ENCODE data around the gene COL6A6.

Gene COL6A6

DNA sequence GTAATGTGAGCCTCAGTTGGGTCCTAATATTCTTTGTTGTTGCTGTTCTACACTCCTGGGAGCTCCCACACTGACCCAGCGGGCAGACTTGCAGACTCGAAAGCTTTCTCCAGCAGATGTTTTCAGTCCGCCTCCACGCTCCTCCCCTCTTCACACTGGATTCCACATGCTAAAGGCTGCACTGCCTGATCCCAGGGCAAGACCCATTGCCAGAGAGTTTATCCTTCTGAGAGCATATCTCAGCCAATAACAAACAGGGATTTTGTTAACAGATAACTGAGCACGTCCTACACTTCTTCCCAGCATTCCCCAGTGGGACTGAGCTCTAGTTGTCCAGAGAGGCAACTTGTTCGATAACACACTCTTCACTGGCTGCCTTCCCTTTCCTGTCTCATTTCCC lies 8.0 kb upstream of the COL6A6 start:
- no peak overlapping the region for H3K4me3 ChIP-seq (ENCODE audit: control insufficient read depth, low read depth, low read length)
- TF ChIP-seq, protein P1, sequence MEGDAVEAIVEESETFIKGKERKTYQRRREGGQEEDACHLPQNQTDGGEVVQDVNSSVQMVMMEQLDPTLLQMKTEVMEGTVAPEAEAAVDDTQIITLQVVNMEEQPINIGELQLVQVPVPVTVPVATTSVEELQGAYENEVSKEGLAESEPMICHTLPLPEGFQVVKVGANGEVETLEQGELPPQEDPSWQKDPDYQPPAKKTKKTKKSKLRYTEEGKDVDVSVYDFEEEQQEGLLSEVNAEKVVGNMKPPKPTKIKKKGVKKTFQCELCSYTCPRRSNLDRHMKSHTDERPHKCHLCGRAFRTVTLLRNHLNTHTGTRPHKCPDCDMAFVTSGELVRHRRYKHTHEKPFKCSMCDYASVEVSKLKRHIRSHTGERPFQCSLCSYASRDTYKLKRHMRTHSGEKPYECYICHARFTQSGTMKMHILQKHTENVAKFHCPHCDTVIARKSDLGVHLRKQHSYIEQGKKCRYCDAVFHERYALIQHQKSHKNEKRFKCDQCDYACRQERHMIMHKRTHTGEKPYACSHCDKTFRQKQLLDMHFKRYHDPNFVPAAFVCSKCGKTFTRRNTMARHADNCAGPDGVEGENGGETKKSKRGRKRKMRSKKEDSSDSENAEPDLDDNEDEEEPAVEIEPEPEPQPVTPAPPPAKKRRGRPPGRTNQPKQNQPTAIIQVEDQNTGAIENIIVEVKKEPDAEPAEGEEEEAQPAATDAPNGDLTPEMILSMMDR (IDR thresholded peaks at IDR 0.05; ENCODE audit: control insufficient read depth, insufficient read depth, low read depth, low read length, missing control alignments): no peak
- no peak for DNase-seq (ENCODE audit: low read depth)

DNA sequence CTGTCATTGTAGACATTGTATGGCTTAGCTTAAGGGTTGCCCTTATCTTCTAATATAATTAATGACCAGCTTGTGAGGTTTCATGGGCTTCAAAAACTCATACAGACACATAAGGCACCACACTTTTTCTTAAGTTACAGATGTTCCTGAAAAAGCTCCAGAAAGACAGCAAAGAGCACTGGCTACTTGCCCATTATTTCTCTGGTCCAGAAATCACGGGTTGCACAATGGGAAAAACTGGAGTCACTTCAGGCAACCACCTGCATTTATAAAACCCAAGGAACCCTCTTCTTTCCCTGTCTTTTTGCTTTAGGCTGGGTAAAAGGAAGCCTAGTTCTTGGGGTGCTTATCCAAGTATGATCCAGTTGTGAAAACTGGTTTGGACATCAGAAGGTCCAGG lies 2.3 kb upstream of the COL6A6 start:
- no peak for DNase-seq (ENCODE audit: low read depth)
- H3K4me3 ChIP-seq (ENCODE audit: control insufficient read depth, low read depth, low read length): no peak overlapping the region
- TF ChIP-seq, protein P1 (IDR thresholded peaks at IDR 0.05; ENCODE audit: control insufficient read depth, insufficient read depth, low read depth, low read length, missing control alignments): no peak

DNA sequence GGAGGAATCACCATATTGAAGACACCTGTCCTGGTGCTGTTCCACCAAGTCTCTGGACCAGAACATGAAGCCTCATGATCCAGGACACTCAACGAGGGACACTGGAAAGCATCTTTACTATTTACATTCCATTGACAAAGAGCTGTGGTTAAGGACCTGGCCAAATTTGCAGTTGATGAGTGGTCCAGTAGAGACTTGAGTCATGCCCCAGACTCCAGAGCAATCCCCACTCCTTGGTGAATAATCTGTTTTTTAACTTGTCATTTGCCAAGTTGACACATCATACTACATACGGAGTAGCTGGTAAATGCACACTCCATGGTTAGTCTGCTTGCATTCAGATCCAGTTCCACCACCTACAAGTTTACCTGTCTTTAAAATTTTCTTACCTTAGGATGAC lies 1.2 kb upstream of the COL6A6 start:
- no peak for DNase-seq (ENCODE audit: low read depth)
- H3K4me3 ChIP-seq (ENCODE audit: control insufficient read depth, low read depth, low read length): no peak overlapping the region
- TF ChIP-seq, protein P1 (IDR thresholded peaks at IDR 0.05; ENCODE audit: control insufficient read depth, insufficient read depth, low read depth, low read length, missing control alignments): no peak

DNA sequence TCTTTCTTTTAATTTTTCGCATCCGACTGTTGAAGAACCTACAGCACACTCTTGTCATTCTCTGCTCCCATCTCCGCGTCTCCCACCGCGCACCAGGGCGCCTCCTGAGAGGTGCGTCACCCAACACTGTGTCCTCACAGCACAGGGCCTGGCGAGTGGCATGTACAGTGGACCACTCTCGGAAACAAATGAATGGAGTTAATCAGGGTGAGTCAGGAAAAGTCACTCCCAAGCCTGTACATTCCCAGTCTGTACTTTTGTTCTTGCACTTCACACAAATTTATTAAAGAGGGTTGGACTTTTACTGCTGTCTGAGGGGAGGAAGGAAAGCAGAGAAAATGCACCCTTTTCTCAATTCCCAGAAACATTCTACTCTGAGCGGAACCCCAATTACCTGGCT lies 625 bp downstream of the COL6A6 start:
- TF ChIP-seq, protein P1 (IDR thresholded peaks at IDR 0.05; ENCODE audit: control insufficient read depth, insufficient read depth, low read depth, low read length, missing control alignments): no peak
- H3K4me3 ChIP-seq (ENCODE audit: control insufficient read depth, low read depth, low read length): no peak overlapping the region
- no peak for DNase-seq (ENCODE audit: low read depth)

DNA sequence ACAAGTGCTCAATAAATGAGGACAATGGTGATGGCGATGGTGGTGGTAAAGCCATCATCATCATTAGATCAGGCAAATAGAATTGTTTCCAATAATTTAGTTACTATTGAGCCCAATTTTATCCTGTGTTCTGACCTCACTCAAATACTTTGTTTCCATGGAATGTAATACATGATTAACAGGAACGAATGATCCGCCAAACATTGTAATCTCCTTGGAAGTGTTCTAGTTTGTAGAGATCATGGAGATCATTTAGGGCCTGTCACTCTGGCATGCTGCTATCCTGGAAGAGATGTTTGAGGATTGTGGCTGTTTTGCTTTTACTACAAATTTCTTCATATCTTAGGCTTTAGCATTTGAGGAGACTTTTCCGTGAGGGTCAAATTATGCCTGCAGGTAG lies 2.8 kb downstream of the COL6A6 start:
- H3K4me3 ChIP-seq (ENCODE audit: control insufficient read depth, low read depth, low read length): no peak overlapping the region
- TF ChIP-seq, protein P1 (IDR thresholded peaks at IDR 0.05; ENCODE audit: control insufficient read depth, insufficient read depth, low read depth, low read length, missing control alignments): no peak
- DNase-seq (ENCODE audit: low read depth): no peak

DNA sequence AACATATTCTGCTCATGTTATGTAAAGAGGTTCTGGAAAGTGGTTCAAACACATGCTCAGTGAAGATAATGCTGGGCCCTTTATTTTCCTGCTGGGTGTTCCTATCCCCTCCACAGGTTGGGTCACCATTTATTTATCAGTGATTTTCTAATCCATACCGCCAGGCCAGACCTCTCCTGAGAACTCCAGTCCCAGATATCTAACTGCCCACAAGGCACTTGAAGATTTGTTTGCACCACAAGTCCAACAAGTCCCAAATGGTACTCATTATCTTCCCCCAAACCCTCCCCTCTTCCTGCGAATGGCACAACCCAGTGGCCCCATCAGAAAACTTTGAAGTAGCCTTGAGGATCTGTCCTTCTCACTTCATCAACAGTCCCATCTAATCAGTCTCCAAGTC lies 5.4 kb downstream of the COL6A6 start:
- no peak for DNase-seq (ENCODE audit: low read depth)
- H3K4me3 ChIP-seq (ENCODE audit: control insufficient read depth, low read depth, low read length): no peak overlapping the region
- TF ChIP-seq, protein P1 (IDR thresholded peaks at IDR 0.05; ENCODE audit: control insufficient read depth, insufficient read depth, low read depth, low read length, missing control alignments): no peak

DNA sequence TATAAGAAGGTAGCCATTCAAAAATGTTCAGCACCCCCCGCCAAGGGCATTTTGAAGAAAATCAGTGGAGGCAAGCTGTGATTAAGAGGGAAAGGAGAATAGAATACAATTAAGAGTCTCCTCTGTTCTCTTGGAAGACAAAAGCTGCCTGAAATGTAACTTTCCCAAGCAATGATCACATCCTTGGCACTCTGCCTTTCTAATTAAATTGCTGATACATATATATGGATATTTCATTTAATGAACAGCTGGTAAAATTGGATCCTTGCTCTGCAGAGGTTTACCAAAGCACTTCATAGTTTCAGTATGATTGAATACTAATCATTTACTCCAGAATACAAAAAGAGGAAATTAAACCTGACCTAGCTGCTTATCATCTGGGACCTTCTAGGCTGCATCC lies 10.4 kb downstream of the COL6A6 start:
- no peak overlapping the region for H3K4me3 ChIP-seq (ENCODE audit: control insufficient read depth, low read depth, low read length)
- DNase-seq (ENCODE audit: low read depth): no peak
- TF ChIP-seq, protein P1 (IDR thresholded peaks at IDR 0.05; ENCODE audit: control insufficient read depth, insufficient read depth, low read depth, low read length, missing control alignments): no peak
